Measurements from ENCODE around the gene ACER3.

DNA sequence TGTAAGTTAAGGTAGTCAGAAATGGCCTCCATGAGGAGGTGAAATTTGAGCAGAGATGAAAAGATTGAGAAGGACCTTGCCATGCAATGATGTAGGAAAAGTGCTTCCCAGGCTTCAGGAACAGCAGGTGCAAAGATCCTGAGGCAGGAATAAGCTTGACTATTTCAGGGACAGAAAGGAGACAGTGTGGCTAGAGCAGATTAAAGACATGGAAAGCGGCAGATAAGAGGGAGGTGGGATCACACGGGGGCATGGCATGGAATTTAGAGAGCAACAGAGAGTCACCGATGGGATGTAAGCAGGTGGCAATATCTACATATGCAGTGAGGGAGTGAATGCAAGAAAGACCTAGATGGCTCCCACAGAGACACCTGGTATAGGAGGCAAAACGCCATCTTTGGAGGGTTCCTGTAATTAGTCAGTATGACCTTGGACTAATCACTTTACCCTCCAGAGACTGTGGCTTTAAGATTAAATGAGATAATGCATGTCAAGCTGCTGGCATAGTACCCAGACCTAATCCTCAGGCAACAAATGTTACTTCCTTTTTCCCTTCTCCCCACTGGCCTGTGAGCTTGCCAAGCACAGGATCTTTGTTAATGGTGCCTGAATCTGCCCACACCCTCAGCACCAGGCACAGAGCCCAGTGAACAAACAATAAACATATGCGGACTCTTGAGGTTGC, 24.6 kb upstream of the ACER3 start:
- TF ChIP-seq, protein P1, sequence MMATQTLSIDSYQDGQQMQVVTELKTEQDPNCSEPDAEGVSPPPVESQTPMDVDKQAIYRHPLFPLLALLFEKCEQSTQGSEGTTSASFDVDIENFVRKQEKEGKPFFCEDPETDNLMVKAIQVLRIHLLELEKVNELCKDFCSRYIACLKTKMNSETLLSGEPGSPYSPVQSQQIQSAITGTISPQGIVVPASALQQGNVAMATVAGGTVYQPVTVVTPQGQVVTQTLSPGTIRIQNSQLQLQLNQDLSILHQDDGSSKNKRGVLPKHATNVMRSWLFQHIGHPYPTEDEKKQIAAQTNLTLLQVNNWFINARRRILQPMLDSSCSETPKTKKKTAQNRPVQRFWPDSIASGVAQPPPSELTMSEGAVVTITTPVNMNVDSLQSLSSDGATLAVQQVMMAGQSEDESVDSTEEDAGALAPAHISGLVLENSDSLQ (IDR thresholded peaks at IDR 0.05), result no peak
- TF ChIP-seq FOXA1 (IDR thresholded peaks at IDR 0.05) (no peak), FOXK2 (IDR thresholded peaks at IDR 0.05) (no peak), FOXM1 (IDR thresholded peaks at IDR 0.05; ENCODE audit: borderline replicate concordance) (no peak), NFRKB (IDR thresholded peaks at IDR 0.05) (no peak), BHLHE40 (IDR thresholded peaks at IDR 0.05; ENCODE audit: borderline replicate concordance) (no peak), TARDBP (IDR thresholded peaks at IDR 0.05) (no peak)

Data from HEK293T (cell line).